ENCODE data around the gene NPM1.

NPM1 gene

GRCh38 chr5:171459839-171460238, 72.2 kb downstream of the NPM1 start:
- TF ChIP-seq RARB (CRISPR knock-in tag; IDR thresholded peaks at IDR 0.05), result no peak
- TF ChIP-seq TCF4 (CRISPR knock-in tag; IDR thresholded peaks at IDR 0.05; ENCODE audit: borderline replicate concordance), result no peak
- no peak for TF ChIP-seq ESRRG (CRISPR knock-in tag; IDR thresholded peaks at IDR 0.05)
- TF ChIP-seq ISL1 (CRISPR knock-in tag; IDR thresholded peaks at IDR 0.05), result no peak
- TF ChIP-seq OSR1 (CRISPR knock-in tag; IDR thresholded peaks at IDR 0.05), result no peak
- TF ChIP-seq ZNF565 (CRISPR knock-in tag; conservative IDR thresholded peaks at IDR 0.05; ENCODE audit: low read depth), result no peak
- no peak for TF ChIP-seq SNAI2 (CRISPR knock-in tag; IDR thresholded peaks at IDR 0.05)
- no peak for TF ChIP-seq TOX (CRISPR knock-in tag; IDR thresholded peaks at IDR 0.05; ENCODE audit: borderline replicate concordance)
- no peak for TF ChIP-seq PPARA (CRISPR knock-in tag; IDR thresholded peaks at IDR 0.05; ENCODE audit: borderline replicate concordance)
- TF ChIP-seq POU6F1 (CRISPR knock-in tag; IDR thresholded peaks at IDR 0.05; ENCODE audit: borderline replicate concordance, low read depth), result no peak
- TF ChIP-seq ZFP30 (CRISPR knock-in tag; IDR thresholded peaks at IDR 0.05), result no peak
- no peak for TF ChIP-seq CSDC2 (CRISPR knock-in tag; IDR thresholded peaks at IDR 0.05)
- TF ChIP-seq CREB5 (CRISPR knock-in tag; IDR thresholded peaks at IDR 0.05; ENCODE audit: low read depth), result no peak
- no peak for TF ChIP-seq ARNTL (CRISPR knock-in tag; IDR thresholded peaks at IDR 0.05; ENCODE audit: borderline replicate concordance, low read depth)
- no peak for ATAC-seq

Measured in SK-N-SH treated with all-trans-retinoic acid at 6 μM for 48 hours (cell line).